H1 (cell line): ENCODE data around the gene SFXN4. TPM values are rescaled to one million over a fixed set of nuclear protein-coding genes. Genes with fewer than 3 reads are reported as not detected.

Experiments used
- CTCF ChIA-PET: fragments of 300-600 bp; sonication (Branson Sonifier 250); formaldehyde crosslinking; loops from one replicate; lab custom pipeline; 2021; ENCODE audit not compliant: partially characterized antibody; lab: Charles Lee
- POLR2A ChIA-PET: fragments of 300-600 bp; sonication (Branson Sonifier 250); formaldehyde crosslinking; loops from one replicate; lab custom pipeline; 2021; ENCODE audit warnings: inconsistent platforms; ENCODE audit not compliant: partially characterized antibody; lab: Charles Lee
- DNase-seq, 2 experiments: peaks; one replicate each; pipeline versions ENCODE4 v3.0.0 to v3.0.0-alpha.2; 2010 to 2022; ENCODE audit warnings: low spot score in 2 of 2, low read depth in 1 of 2, mixed read lengths in 1 of 2
- FAIRE-seq: peaks from 2 replicates; lab custom pipeline; 2011; peaks lifted over from hg19 to GRCh38; lab: Jason Lieb, UNC
- H2AFZ ChIP-seq: 2 replicates; pipeline ENCODE4 v1.8.1; 2012; ENCODE audit warnings: low read length, inconsistent platforms
- H2AK5ac ChIP-seq: 2 replicates; pipeline ENCODE4 v1.6.1; 2013; ENCODE audit warnings: low read depth, low read length
- H2BK120ac ChIP-seq: replicated peaks from 2 replicates; pipeline ENCODE3; 2013; ENCODE audit warnings: low read depth, low read length, inconsistent platforms
- H2BK12ac ChIP-seq: 2 replicates; pipeline ENCODE4 v1.6.1; 2013; ENCODE audit warnings: low read depth, low read length
- H2BK15ac ChIP-seq: 2 replicates; pipeline ENCODE4 v1.6.1; 2013; ENCODE audit warnings: low read length
- H2BK20ac ChIP-seq: 2 replicates; pipeline ENCODE4 v1.6.1; 2013; ENCODE audit warnings: low read length
- H2BK5ac ChIP-seq: 2 replicates; pipeline ENCODE4 v1.6.1; 2013; ENCODE audit warnings: low read depth, low read length
- H3K14ac ChIP-seq: 2 replicates; pipeline ENCODE4 v1.6.1; 2013; ENCODE audit warnings: inconsistent platforms; ENCODE audit not compliant: insufficient read length
- H3K18ac ChIP-seq: 2 replicates; pipeline ENCODE4 v1.6.1; 2013; ENCODE audit warnings: low read length; ENCODE audit errors: extremely low read depth
- H3K23ac ChIP-seq: 2 replicates; pipeline ENCODE4 v1.6.1; 2013; ENCODE audit warnings: inconsistent platforms; ENCODE audit not compliant: insufficient read length
- H3K23me2 ChIP-seq: 2 replicates; pipeline ENCODE4 v1.6.1; 2013; ENCODE audit warnings: low read depth, low read length
- H3K27ac ChIP-seq: 2 replicates; pipeline ENCODE4 v1.6.1; 2011; ENCODE audit warnings: low read depth, low read length, inconsistent platforms
- H3K27me3 ChIP-seq, 4 experiments: replicated peaks in 1 of 4; 1 replicate in 1 of 4; 2 replicates in 3 of 4; pipeline versions ENCODE4 v1.6.1 to v1.8.1; 2011 to 2013; ENCODE audit warnings: low read length in 3 of 4, mild to moderate bottlenecking in 3 of 4, inconsistent platforms in 2 of 4, mixed read lengths in 2 of 4, moderate library complexity in 1 of 4; ENCODE audit not compliant: control insufficient read depth in 3 of 4, insufficient read depth in 3 of 4; ENCODE audit errors: extremely low read depth in 1 of 4
- H3K36me3 ChIP-seq, 4 experiments: 2 replicates each; pipeline versions ENCODE4 v1.6.1 to v1.8.1; 2011 to 2013; ENCODE audit warnings: mild to moderate bottlenecking in 4 of 4, low read length in 3 of 4, moderate library complexity in 2 of 4, control low read depth in 1 of 4, inconsistent platforms in 1 of 4; ENCODE audit not compliant: insufficient read depth in 4 of 4, control insufficient read depth in 2 of 4
- H3K4ac ChIP-seq: replicated peaks from 2 replicates; pipeline ENCODE3; 2013; ENCODE audit warnings: low read length, low read depth, mixed read lengths, inconsistent platforms; ENCODE audit not compliant: insufficient read length
- H3K4me1 ChIP-seq, 4 experiments: replicated peaks in 1 of 4; 1 replicate in 1 of 4; 2 replicates in 3 of 4; pipeline versions ENCODE4 v1.6.1 to v1.8.1; 2011 to 2013; ENCODE audit warnings: low read length in 3 of 4, inconsistent platforms in 2 of 4, mixed read lengths in 1 of 4; ENCODE audit not compliant: insufficient read depth in 4 of 4, control insufficient read depth in 3 of 4
- H3K4me2 ChIP-seq, 2 experiments: 2 replicates each; pipeline versions ENCODE4 v1.6.1 to v1.8.1; 2011 to 2013; ENCODE audit warnings: low read depth in 2 of 2, low read length in 2 of 2, control low read depth in 1 of 2, inconsistent platforms in 1 of 2, mild to moderate bottlenecking in 1 of 2; ENCODE audit not compliant: insufficient read depth in 1 of 2
- H3K4me3 ChIP-seq, 4 experiments: fragments of 200-600, 300-600 bp in 1 of 4; sonication (generic), shearing (Covaris generic), sonication (Bioruptor Twin) in 1 of 4; 2 replicates each; pipeline versions ENCODE4 v1.5.1 to v1.8.1; 2011 to 2016; ENCODE audit warnings: low read length in 4 of 4, low read depth in 3 of 4, control low read depth in 2 of 4, inconsistent platforms in 2 of 4, mild to moderate bottlenecking in 2 of 4, mixed read lengths in 1 of 4, moderate library complexity in 1 of 4; ENCODE audit not compliant: insufficient read depth in 2 of 4; ENCODE audit errors: extremely low read depth in 1 of 4
- H3K56ac ChIP-seq: replicated peaks from 2 replicates; pipeline ENCODE3; 2013; ENCODE audit warnings: low read depth, mild to moderate bottlenecking, mixed read lengths, low read length, inconsistent platforms; ENCODE audit not compliant: insufficient read length
- H3K79me1 ChIP-seq: 2 replicates; pipeline ENCODE4 v1.6.1; 2013; ENCODE audit warnings: low read depth, low read length, control low read depth
- H3K79me2 ChIP-seq, 2 experiments: 2 replicates each; pipeline versions ENCODE4 v1.6.1 to v1.8.1; 2012 to 2013; ENCODE audit warnings: low read length in 2 of 2, mild to moderate bottlenecking in 2 of 2, inconsistent platforms in 1 of 2; ENCODE audit not compliant: insufficient read depth in 2 of 2, control insufficient read depth in 1 of 2
- H3K9ac ChIP-seq, 4 experiments: replicated peaks in 1 of 4; 1 replicate in 1 of 4; 2 replicates in 3 of 4; pipeline versions ENCODE4 v1.6.1 to v1.8.1; 2011 to 2013; ENCODE audit warnings: low read depth in 3 of 4, low read length in 3 of 4, control low read depth in 2 of 4, mild to moderate bottlenecking in 2 of 4, moderate library complexity in 2 of 4, inconsistent platforms in 1 of 4; ENCODE audit errors: extremely low read depth in 1 of 4
- H3K9me3 ChIP-seq, 2 experiments: 2 replicates each; pipeline versions ENCODE4 v1.6.1 to v1.8.1; 2012 to 2013; ENCODE audit warnings: mild to moderate bottlenecking in 2 of 2, moderate library complexity in 2 of 2, control low read depth in 1 of 2, inconsistent platforms in 1 of 2, low read depth in 1 of 2, low read length in 1 of 2, mixed read lengths in 1 of 2; ENCODE audit not compliant: insufficient read depth in 2 of 2
- H4K20me1 ChIP-seq, 2 experiments: replicated peaks in 1 of 2; 2 replicates each; pipeline versions ENCODE3 to v1.8.1; 2011 to 2013; ENCODE audit warnings: inconsistent platforms in 2 of 2, low read length in 2 of 2, mild to moderate bottlenecking in 1 of 2; ENCODE audit not compliant: insufficient read depth in 2 of 2, control insufficient read depth in 1 of 2
- H4K5ac ChIP-seq: 2 replicates; pipeline ENCODE4 v1.6.1; 2013; ENCODE audit warnings: low read length, low read depth, mixed read lengths, inconsistent platforms; ENCODE audit not compliant: insufficient read length
- H4K8ac ChIP-seq: 2 replicates; pipeline ENCODE4 v1.8.0; 2013; ENCODE audit warnings: mild to moderate bottlenecking, moderate library complexity, low read length, inconsistent platforms; ENCODE audit not compliant: insufficient read depth; ENCODE audit errors: extremely low read depth
- H4K91ac ChIP-seq: replicated peaks from 2 replicates; pipeline ENCODE3; 2013; ENCODE audit warnings: low read length, mixed read lengths, inconsistent platforms; ENCODE audit not compliant: insufficient read length
- ASH2L ChIP-seq: fragments of 200-600, 300-600 bp; sonication (generic); IDR thresholded peaks from one replicate; pipeline ENCODE4 v1.7.1; 2017; ENCODE audit warnings: low read length
- CTCF ChIP-seq, 3 experiments: IDR thresholded peaks; 1 replicate in 2 of 3; 2 replicates in 1 of 3; pipeline versions ENCODE4 v1.5.1 to v1.6.1; 2011; ENCODE audit warnings: low read length in 3 of 3, mild to moderate bottlenecking in 3 of 3, inconsistent platforms in 2 of 3, low read depth in 1 of 3, moderate library complexity in 1 of 3; ENCODE audit not compliant: insufficient read depth in 1 of 3; ENCODE audit errors: control extremely low read depth in 1 of 3
- EZH2 ChIP-seq: fragments of 200-600 bp; sonication (generic); IDR thresholded peaks from 2 replicates; pipeline ENCODE4 v1.7.1; 2012; ENCODE audit warnings: low read depth, mild to moderate bottlenecking, moderate library complexity, low read length, inconsistent platforms; ENCODE audit not compliant: severe bottlenecking
- GABPA ChIP-seq: IDR thresholded peaks from 2 replicates; pipeline ENCODE4 v1.6.1; 2011; ENCODE audit warnings: mild to moderate bottlenecking, low read length, moderate library complexity, borderline replicate concordance; ENCODE audit not compliant: insufficient read depth
- POLR2A ChIP-seq, 2 experiments: IDR thresholded peaks; 1 replicate in 1 of 2; 2 replicates in 1 of 2; pipeline ENCODE4 v1.6.1; 2011; ENCODE audit warnings: low read depth in 2 of 2, low read length in 2 of 2, mild to moderate bottlenecking in 2 of 2; ENCODE audit errors: control extremely low read depth in 1 of 2
- RAD21 ChIP-seq, 2 experiments: IDR thresholded peaks in 1 of 2; conservative IDR thresholded peaks in 1 of 2; 2 replicates each; pipeline ENCODE4 v1.6.1; 2011; ENCODE audit warnings: low read depth in 2 of 2, low read length in 2 of 2, improper control_type of control experiment in 1 of 2, inconsistent platforms in 1 of 2, mild to moderate bottlenecking in 1 of 2, moderate library complexity in 1 of 2
- ZNF274 ChIP-seq: IDR thresholded peaks from 2 replicates; pipeline ENCODE4 v1.7.0; 2012; ENCODE audit warnings: low read length, borderline replicate concordance; ENCODE audit errors: extremely low read depth
- WGBS, 2 experiments: shearing (Covaris generic) in 1 of 2; methylation state at CpG; one replicate each; pipeline versions ENCODE4 v1.1.6 to v1.1.7; 2013 to 2015; ENCODE audit warnings: low lambda C conversion rate in 2 of 2, mixed read lengths in 2 of 2, inconsistent platforms in 1 of 2, low coverage in 1 of 2, missing lambda C conversion rate in 1 of 2; ENCODE audit not compliant: insufficient replicate concordance in 2 of 2, insufficient coverage in 1 of 2, insufficient read length in 1 of 2; ENCODE audit errors: extremely low coverage in 1 of 2, missing lambda C conversion rate in 1 of 2; 5-methylcytosine and 5-hydroxymethylcytosine counted together
- polyA plus RNA-seq, 7 experiments: library from polyadenylated mRNA; depleted of rRNA in 3 of 7; stranded (reverse) in 5 of 7; unstranded in 2 of 7; fragments of >200 nt in 5 of 7; fragments of 200-250 nt in 2 of 7; gene quantifications; 1 replicate in 5 of 7; 2 replicates in 1 of 7; 4 replicates in 1 of 7; pipeline versions ENCODE4 v1.2.1 to v1.2.3, GENCODE V29; 2011 to 2013; ENCODE audit warnings: missing spikeins in 2 of 7, mixed read lengths in 2 of 7
- total RNA-seq: library from RNA; stranded (reverse); fragmentation: NEBNext Ultra II Directional; extraction: Animal tissue kit (Norgen Biotek cat#: 25700); gene quantifications from 2 replicates; pipeline ENCODE4 v1.2.1, GENCODE V29; 2021

SFXN4 gene
- total and polyA plus RNA-seq, 2 of the 8 experiments (the other 6 are each of a cell fraction or from before 2014, with no cell fraction given) = 15.4 to 21.6 TPM

- no peak overlapping the region for H2BK12ac ChIP-seq
- peaks cover 5 to 17% (median 14%) of the 10 kb centered on the region in 4 experiments for H3K27me3 ChIP-seq
- WGBS, 2 experiments = 7% methylated on average over 71 of the region's 97 CpGs; no CpG with 5 or more reads in 1 of the 2 experiments
- no peak overlapping the region for H2BK20ac ChIP-seq
- peak overlapping the region; percentile 41; the same call in 1 of the 2 replicates for H3K27ac ChIP-seq
- H4K5ac ChIP-seq = no peak overlapping the region
- H2BK5ac ChIP-seq = no peak overlapping the region
- H3K79me1 ChIP-seq = no peaks in the 10 kb centered on the region
- H3K23me2 ChIP-seq = peaks cover 7% of the 10 kb centered on the region
- no peaks in the 10 kb centered on the region for H3K9me3 ChIP-seq
- peak overlapping the region in 3 of 4 experiments; percentile 72 to 95 (median 80); a peak in 5 of 7 replicates for H3K9ac ChIP-seq
- H4K20me1 ChIP-seq = peaks cover 0 to 5% of the 10 kb centered on the region in 2 experiments
- no peak overlapping the region for H3K14ac ChIP-seq
- H4K91ac ChIP-seq = no peak overlapping the region
- no peak overlapping the region for H3K18ac ChIP-seq
- ChIA-PET CTCF (interaction anchor here (0.6 to 10.9 kb wide), 43 partner anchors 7 to 517 kb away, joined by 3 to 272 read pairs (median 4); no protein-coding TSS in a partner anchor), POLR2A (interaction anchor here (0.7 to 1.6 kb wide), 10 partner anchors 8 to 390 kb away, joined by 3 to 5 read pairs (median 3); partner anchors contain the start of genes SFXN4 and TIAL1)
- no peaks in the 10 kb centered on the region for H3K79me2 ChIP-seq
- H3K56ac ChIP-seq = no peak overlapping the region
- DNase-seq (peak in 1 of 2 experiments; percentile 84), FAIRE-seq (no peak)
- H2AFZ ChIP-seq = no peak overlapping the region
- no peak overlapping the region for H3K4ac ChIP-seq
- H2BK120ac ChIP-seq = no peak overlapping the region
- peaks cover 3 to 7% (median 6%) of the 10 kb centered on the region in 4 experiments for H3K4me1 ChIP-seq
- no peaks in the 10 kb centered on the region for H3K36me3 ChIP-seq
- peak overlapping the region; percentile 94 for H4K8ac ChIP-seq
- no peak overlapping the region for H3K23ac ChIP-seq
- H2AK5ac ChIP-seq = no peak overlapping the region
- H2BK15ac ChIP-seq = no peak overlapping the region
- peak overlapping the region; percentile 51 to 79 (median 62) for H3K4me3 ChIP-seq
- peak overlapping the region; percentile 11 to 94 for H3K4me2 ChIP-seq
- TF ChIP-seq GABPA (0 out of 2 replicates have a peak, but pooled peaks have one; percentile 20), RAD21 (IDR thresholded peaks at IDR 0.05 in 1 of 2, conservative IDR thresholded peaks at IDR 0.05 in 1 of 2; ENCODE audit: low read depth in 2 of 2, low read length in 2 of 2) (peak; percentile 52 to 89; a peak in 3 of 4 replicates), ZNF274 (no peak), POLR2A (IDR thresholded peaks at IDR 0.05; ENCODE audit: control extremely low read depth in 1 of 2, low read depth in 2 of 2, low read length in 2 of 2) (peak in 1 of 2 experiments; percentile 72; a peak in 2 of 3 replicates), ASH2L (no peak), EZH2 (no peak), CTCF (IDR thresholded peaks at IDR 0.05; ENCODE audit: control extremely low read depth in 1 of 3, insufficient read depth in 1 of 3, low read depth in 1 of 3, low read length in 3 of 3) (peak; percentile 73 to 85 (median 82))
Observed at GRCh38 chr10:119206603-119207365, 41.3 kb upstream of the SFXN4 start.
